ENCODE results near the gene MST1R. TPM values are rescaled to one million over a fixed set of nuclear protein-coding genes. Genes with fewer than 3 reads are reported as not detected.

Gene MST1R
- total and polyA plus RNA-seq, 2 experiments from 2014 or later, result 3.7 to 3.9 TPM

GRCh38 chr3:49859576-49860305 lies 43.9 kb downstream of the MST1R start:
- Mint-ChIP-seq H3K27me3 (ENCODE audit: insufficient read depth, low read depth, poor library complexity) (peaks cover 6% of the 10 kb centered on the region), H3K36me3 (ENCODE audit: low read depth) (peaks cover 22% of the 10 kb centered on the region), H3K4me3 (no peak overlapping the region), H3K9me3 (no peaks in the 10 kb centered on the region), H3K27ac (no peak overlapping the region), H3K4me1 (peaks cover 14% of the 10 kb centered on the region; the same call in 2 of the 3 replicates)
- peaks cover 7% of the 10 kb centered on the region; the same call in 1 of the 2 replicates for H3F3A ChIP-seq (replicated peaks; ENCODE audit: low read depth)
- H3K27ac ChIP-seq (ENCODE audit: low read depth), result no peak overlapping the region
- H3K36me3 ChIP-seq (ENCODE audit: insufficient read depth), result 0 out of 2 replicates have a peak, but pooled peaks cover 4% of the 10 kb centered on the region
- no peaks in the 10 kb centered on the region; the same call in 1 of the 2 replicates for H4K20me1 ChIP-seq (replicated peaks; ENCODE audit: insufficient read depth)
- no peak overlapping the region for H2AFZ ChIP-seq
- H3K4me2 ChIP-seq, result no peak overlapping the region
- TF ChIP-seq NANOG (IDR thresholded peaks at IDR 0.05; ENCODE audit: borderline replicate concordance) (no peak), ZNF114 (CRISPR knock-in tag; IDR thresholded peaks at IDR 0.05) (no peak)
- peaks cover 11% of the 10 kb centered on the region; the same call in 1 of the 2 replicates for H3K4me1 ChIP-seq (ENCODE audit: insufficient read depth)
- no peak overlapping the region for H3K4me3 ChIP-seq
- ATAC-seq (no peak), DNase-seq (ENCODE audit: low spot score) (no peak)
- no peaks in the 10 kb centered on the region for H3K9me2 ChIP-seq (ENCODE audit: insufficient read depth)
- peaks cover 32% of the 10 kb centered on the region for H3K79me2 ChIP-seq (replicated peaks; ENCODE audit: insufficient read depth)
- no peaks in the 10 kb centered on the region for H3K27me3 ChIP-seq (ENCODE audit: insufficient read depth)

GRCh38 chr3:49856181-49857005 lies 47.3 kb downstream of the MST1R start, which contains the start of gene TRAIP:
Gene TRAIP (minus strand): TSS chr3:49856564. CDS start chr3:49856453, 111 bp downstream.
- Histone ChIP-seq H2AFZ (peak within 1 kb of the TSS; percentile 69), H3K4me3 (peak within 1 kb of the TSS; percentile 81), H3K27me3 (ENCODE audit: insufficient read depth) (no peaks in the 10 kb centered on the region), H3F3A (replicated peaks; ENCODE audit: low read depth) (peaks cover 7% of the 10 kb centered on the region; the same call in 1 of the 2 replicates), H3K9me2 (ENCODE audit: insufficient read depth) (no peaks in the 10 kb centered on the region), H3K4me2 (peak within 1 kb of the TSS; percentile 84), H3K36me3 (ENCODE audit: insufficient read depth) (0 out of 2 replicates have a peak, but pooled peaks cover 4% of the 10 kb centered on the region), H4K20me1 (replicated peaks; ENCODE audit: insufficient read depth) (no peaks in the 10 kb centered on the region), H3K27ac (ENCODE audit: low read depth) (peak within 1 kb of the TSS; percentile 17; the same call in 1 of the 2 replicates), H3K79me2 (replicated peaks; ENCODE audit: insufficient read depth) (peaks cover 18% of the 10 kb centered on the region), H3K4me1 (ENCODE audit: insufficient read depth) (peaks cover 4% of the 10 kb centered on the region; the same call in 1 of the 2 replicates)
- Mint-ChIP-seq H3K27ac (peak within 1 kb of the TSS; percentile 94), H3K27me3 (ENCODE audit: insufficient read depth, low read depth, poor library complexity) (peaks cover 8% of the 10 kb centered on the region), H3K36me3 (ENCODE audit: low read depth) (peaks cover 24% of the 10 kb centered on the region), H3K4me1 (peaks cover 7% of the 10 kb centered on the region; the same call in 2 of the 3 replicates), H3K4me3 (peak within 1 kb of the TSS; percentile 96), H3K9me3 (no peaks in the 10 kb centered on the region; the same call in 2 of the 3 replicates)
- DNase-seq (ENCODE audit: low spot score), result peak; percentile 99
- ATAC-seq, result peak; percentile 97
- no peak for TF ChIP-seq REST (IDR thresholded peaks at IDR 0.05; ENCODE audit: unreplicated experiment)
- peak; percentile 88 for TF ChIP-seq CREB1 (CRISPR knock-in tag; IDR thresholded peaks at IDR 0.05; ENCODE audit: low read depth)
- no peak for TF ChIP-seq JUNB (IDR thresholded peaks at IDR 0.05; ENCODE audit: unreplicated experiment)
- peak; percentile 54; the same call in 1 of the 2 replicates for TF ChIP-seq ETS1 (IDR thresholded peaks at IDR 0.05)
- TF ChIP-seq ZNF114 (CRISPR knock-in tag; IDR thresholded peaks at IDR 0.05), result no peak
- TF ChIP-seq CTCF (conservative IDR thresholded peaks at IDR 0.05; ENCODE audit: low read depth in 2 of 2), result 0 out of 4 replicates have a peak, but pooled peaks of 1 of the 2 experiments have one; percentile 9
- no peak for TF ChIP-seq NANOG (IDR thresholded peaks at IDR 0.05; ENCODE audit: borderline replicate concordance)
- no peak for TF ChIP-seq EZH2 (IDR thresholded peaks at IDR 0.05; ENCODE audit: low read depth, unreplicated experiment)
